GM19395 (cell line): ENCODE data around the gene PRKCA.
A peak's percentile ranks its signal among the peaks of the same experiment; 100 is the strongest.

Experiments used
- ATAC-seq: cut with Tn5 transposase; IDR thresholded peaks from one replicate; pipeline ENCODE4 v1.9.1; 2021; ENCODE audit warnings: mild to moderate bottlenecking, moderate library complexity; ENCODE audit not compliant: unreplicated experiment

The PRKCA gene

GRCh38 chr17:66531851-66532295 is 229.5 kb downstream of the PRKCA start:
- ATAC-seq = no peak

GRCh38 chr17:66533572-66533971 is 231.2 kb downstream of the PRKCA start:
- ATAC-seq = no peak

GRCh38 chr17:66533986-66534385 is 231.6 kb downstream of the PRKCA start:
- ATAC-seq = no peak

GRCh38 chr17:66535611-66536010 is 233.2 kb downstream of the PRKCA start:
- ATAC-seq = no peak

GRCh38 chr17:66537502-66537901 is 235.1 kb downstream of the PRKCA start:
- no peak for ATAC-seq

GRCh38 chr17:66538776-66539175 is 236.4 kb downstream of the PRKCA start:
- ATAC-seq = no peak

- ATAC-seq = no peak
Observed at GRCh38 chr17:66540131-66540781, 237.8 kb downstream of the PRKCA start.

- ATAC-seq = peak; percentile 93
Observed at GRCh38 chr17:66541461-66542128, 239.2 kb downstream of the PRKCA start.

- ATAC-seq = peak; percentile 97
Observed at GRCh38 chr17:66542129-66542966, 239.9 kb downstream of the PRKCA start.

GRCh38 chr17:66542967-66543520 is 240.6 kb downstream of the PRKCA start:
- no peak for ATAC-seq

GRCh38 chr17:66543526-66543925 is 241.1 kb downstream of the PRKCA start:
- no peak for ATAC-seq

- ATAC-seq = no peak
Observed at GRCh38 chr17:66545918-66546317, 243.5 kb downstream of the PRKCA start.

- no peak for ATAC-seq
Observed at GRCh38 chr17:66547151-66547865, 244.9 kb downstream of the PRKCA start.

GRCh38 chr17:66548158-66548557 is 245.7 kb downstream of the PRKCA start:
- no peak for ATAC-seq

GRCh38 chr17:66548659-66549310 is 246.4 kb downstream of the PRKCA start:
- ATAC-seq = no peak

- ATAC-seq = no peak
Observed at GRCh38 chr17:66549311-66549704, 246.9 kb downstream of the PRKCA start.

- no peak for ATAC-seq
Observed at GRCh38 chr17:66549731-66550207, 247.4 kb downstream of the PRKCA start.

- no peak for ATAC-seq
Observed at GRCh38 chr17:66551839-66552238, 249.4 kb downstream of the PRKCA start.

- ATAC-seq = no peak
Observed at GRCh38 chr17:66552371-66552770, 250.0 kb downstream of the PRKCA start.

GRCh38 chr17:66555605-66556004 is 253.2 kb downstream of the PRKCA start:
- ATAC-seq = no peak
